Caki2 (cell line): ENCODE results near the gene TMEM72. TPM values are rescaled to one million over a fixed set of nuclear protein-coding genes. Genes with fewer than 3 reads are reported as not detected.

ENCODE experiments used
- DNase-seq: peaks from one replicate; pipeline ENCODE4 v3.0.0-alpha.2; 2015; ENCODE audit warnings: low read depth
- in situ Hi-C: cut with HindIII; loops from 2 replicates; pipeline ENCODE4 v1.10.0; 2016; ENCODE audit warnings: low sequenced_read_pairs, low pct_unique_long_range_greater_than_20kb, mixed read lengths
- total RNA-seq: library from RNA; depleted of rRNA; stranded (reverse); fragments of >200 nt; shearing (Covaris generic); gene quantifications from 2 replicates; pipeline ENCODE4 v1.2.3, GENCODE V29; 2014; ENCODE audit warnings: low replicate concordance

TMEM72 gene
- total RNA-seq, 1 experiment from 2014 or later, result 1.5 TPM

- in situ Hi-C loops, result no loop called here
- DNase-seq, result no peak
Observed at GRCh38 chr10:44929356-44930255, 18.5 kb downstream of the TMEM72 start.

GRCh38 chr10:44930904-44931620 lies 19.9 kb downstream of the TMEM72 start:
- in situ Hi-C loops, result no loop called here
- no peak for DNase-seq

GRCh38 chr10:44931621-44932516 lies 20.7 kb downstream of the TMEM72 start:
- in situ Hi-C loops, result no loop called here
- no peak for DNase-seq

- peak; percentile 64 for DNase-seq
- in situ Hi-C loops, result no loop called here
Observed at GRCh38 chr10:44932517-44933450, 21.6 kb downstream of the TMEM72 start.

GRCh38 chr10:44933451-44934321 lies 22.5 kb downstream of the TMEM72 start:
- no peak for DNase-seq
- in situ Hi-C loops, result no loop called here

GRCh38 chr10:44934416-44935200 lies 23.5 kb downstream of the TMEM72 start:
- in situ Hi-C loops, result no loop called here
- no peak for DNase-seq

GRCh38 chr10:44935201-44935965 lies 24.2 kb downstream of the TMEM72 start:
- in situ Hi-C loops, result no loop called here
- DNase-seq, result peak; percentile 64

- in situ Hi-C loops, result no loop called here
- no peak for DNase-seq
Observed at GRCh38 chr10:44935966-44936295, 24.8 kb downstream of the TMEM72 start.

GRCh38 chr10:44936314-44936975 lies 25.3 kb downstream of the TMEM72 start:
- in situ Hi-C loops, result no loop called here
- DNase-seq, result no peak

GRCh38 chr10:44937196-44938005 lies 26.3 kb downstream of the TMEM72 start:
- no peak for DNase-seq
- in situ Hi-C loops, result no loop called here

- in situ Hi-C loops, result no loop called here
- no peak for DNase-seq
Observed at GRCh38 chr10:44938956-44939355, 27.8 kb downstream of the TMEM72 start.

GRCh38 chr10:44939691-44940401 lies 28.7 kb downstream of the TMEM72 start:
- in situ Hi-C loops, result no loop called here
- DNase-seq, result no peak

- in situ Hi-C loops, result no loop called here
- DNase-seq, result no peak
Observed at GRCh38 chr10:44944354-44944753, 33.2 kb downstream of the TMEM72 start.

GRCh38 chr10:44946205-44946604 lies 35.1 kb downstream of the TMEM72 start:
- in situ Hi-C loops, result no loop called here
- DNase-seq, result no peak
